Thoracic aorta (tissue), 2 donors: Measurements from ENCODE around the gene RAB31. TPM values are rescaled to one million over a fixed set of nuclear protein-coding genes. Genes with fewer than 3 reads are reported as not detected.

Experiments used
- ATAC-seq: fragments of 150-250 bp; one replicate; pipeline ENCODE4 v1.8.0; 2017; ENCODE audit warnings: low read depth; ENCODE audit not compliant: insufficient number of reproducible peaks, low FRiP score
- DNase-seq: peaks from one replicate; pipeline ENCODE4 v3.0.0-alpha.2; 2020; ENCODE audit warnings: low spot score
- H3K27ac ChIP-seq, 2 donors: fragments of 200-600 bp; sonication (generic); 1 replicate in 1 of 2; 2 replicates in 1 of 2; pipeline ENCODE4 v1.5.1; 2016; ENCODE audit warnings: mild to moderate bottlenecking in 2 of 2, moderate library complexity in 2 of 2
- H3K27me3 ChIP-seq: fragments of 200-600 bp; sonication (generic); replicated peaks from 2 replicates; pipeline ENCODE4 v1.6.0; 2016; ENCODE audit warnings: mild to moderate bottlenecking; ENCODE audit not compliant: insufficient read depth
- H3K36me3 ChIP-seq: fragments of 200-600 bp; sonication (generic); one replicate; pipeline ENCODE4 v1.5.1; 2016
- H3K4me1 ChIP-seq, 2 donors: fragments of 200-600 bp; sonication (generic); 1 replicate in 1 of 2; 2 replicates in 1 of 2; pipeline versions ENCODE4 v1.5.1 to v1.6.0; 2016; ENCODE audit warnings: low read depth in 2 of 2, mild to moderate bottlenecking in 1 of 2; ENCODE audit not compliant: control insufficient read depth in 1 of 2
- H3K4me3 ChIP-seq: fragments of 200-600 bp; sonication (generic); 2 replicates; pipeline ENCODE4 v1.5.1; 2016; ENCODE audit warnings: mild to moderate bottlenecking
- H3K9me3 ChIP-seq: fragments of 200-600 bp; sonication (generic); 2 replicates; pipeline ENCODE4 v1.5.1; 2016
- total RNA-seq, 2 donors: library from RNA; depleted of rRNA; stranded (reverse); fragments of >200 nt; gene quantifications; one replicate each; pipeline versions ENCODE4 v1.1.0 to v1.2.3, GENCODE V29; 2016
- TF ChIP-seq, protein P1 (sequence below): fragments of 200-600 bp; sonication (generic); IDR thresholded peaks from one replicate; pipeline ENCODE4 v1.5.1; 2019; ENCODE audit warnings: antibody characterized with exemption

Gene RAB31
- total RNA-seq, 2 donors from 2014 or later = 92.9 to 110 TPM

GRCh38 chr18:9832871-9833270 lies 124.8 kb downstream of the RAB31 start:
- H3K27me3 ChIP-seq = no peaks in the 10 kb centered on the region
- TF ChIP-seq, protein P1, sequence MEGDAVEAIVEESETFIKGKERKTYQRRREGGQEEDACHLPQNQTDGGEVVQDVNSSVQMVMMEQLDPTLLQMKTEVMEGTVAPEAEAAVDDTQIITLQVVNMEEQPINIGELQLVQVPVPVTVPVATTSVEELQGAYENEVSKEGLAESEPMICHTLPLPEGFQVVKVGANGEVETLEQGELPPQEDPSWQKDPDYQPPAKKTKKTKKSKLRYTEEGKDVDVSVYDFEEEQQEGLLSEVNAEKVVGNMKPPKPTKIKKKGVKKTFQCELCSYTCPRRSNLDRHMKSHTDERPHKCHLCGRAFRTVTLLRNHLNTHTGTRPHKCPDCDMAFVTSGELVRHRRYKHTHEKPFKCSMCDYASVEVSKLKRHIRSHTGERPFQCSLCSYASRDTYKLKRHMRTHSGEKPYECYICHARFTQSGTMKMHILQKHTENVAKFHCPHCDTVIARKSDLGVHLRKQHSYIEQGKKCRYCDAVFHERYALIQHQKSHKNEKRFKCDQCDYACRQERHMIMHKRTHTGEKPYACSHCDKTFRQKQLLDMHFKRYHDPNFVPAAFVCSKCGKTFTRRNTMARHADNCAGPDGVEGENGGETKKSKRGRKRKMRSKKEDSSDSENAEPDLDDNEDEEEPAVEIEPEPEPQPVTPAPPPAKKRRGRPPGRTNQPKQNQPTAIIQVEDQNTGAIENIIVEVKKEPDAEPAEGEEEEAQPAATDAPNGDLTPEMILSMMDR = no peak
- H3K9me3 ChIP-seq = no peaks in the 10 kb centered on the region
- H3K4me1 ChIP-seq = peaks cover 11 to 19% of the 10 kb centered on the region in 2 donors
- peaks cover 3% of the 10 kb centered on the region for H3K36me3 ChIP-seq
- ATAC-seq (no peak), DNase-seq (no peak)
- no peak overlapping the region for H3K4me3 ChIP-seq
- no peak overlapping the region for H3K27ac ChIP-seq

- ATAC-seq = no peak
- TF ChIP-seq, protein P1 = no peak
- Histone ChIP-seq H3K27me3 (no peaks in the 10 kb centered on the region), H3K4me1 (peaks cover 11 to 29% of the 10 kb centered on the region in 2 donors), H3K36me3 (peaks cover 3% of the 10 kb centered on the region), H3K27ac (no peak overlapping the region), H3K4me3 (no peak overlapping the region), H3K9me3 (no peaks in the 10 kb centered on the region)
- no peak for DNase-seq
Observed at GRCh38 chr18:9834551-9834950, 126.5 kb downstream of the RAB31 start.

DNA sequence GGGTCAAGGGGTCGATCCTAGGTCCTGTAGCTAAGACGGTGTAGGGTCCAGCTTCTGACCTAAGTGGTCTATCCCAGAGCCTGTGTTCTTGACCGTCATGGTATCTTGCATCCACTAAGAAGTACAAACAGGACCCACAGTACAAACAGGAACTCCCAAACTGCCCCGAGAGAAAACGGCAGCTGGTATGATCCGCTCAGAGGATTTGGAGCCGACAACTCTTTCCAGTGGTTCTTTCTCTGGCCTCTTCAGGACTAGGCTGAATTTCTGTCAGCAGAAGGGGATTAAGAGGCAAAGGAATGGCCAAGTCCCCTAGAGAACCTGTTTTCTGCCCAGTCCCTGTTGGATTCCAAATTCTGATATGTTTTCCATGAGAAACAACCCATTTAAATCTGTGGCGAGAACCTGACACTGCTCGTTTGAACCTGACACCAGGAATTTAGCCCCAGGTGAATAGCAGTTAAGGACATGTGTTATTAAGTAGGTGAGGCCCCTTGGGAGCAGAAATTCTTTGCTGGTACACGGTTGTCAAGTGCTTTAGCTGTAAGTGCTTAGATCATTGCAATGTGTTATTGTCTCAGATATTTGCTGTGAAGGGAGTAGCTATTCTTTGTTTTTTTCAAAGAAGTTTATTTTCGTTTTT lies 127.1 kb downstream of the RAB31 start:
- Histone ChIP-seq H3K4me1 (peaks cover 11 to 29% of the 10 kb centered on the region in 2 donors), H3K9me3 (no peaks in the 10 kb centered on the region), H3K36me3 (peaks cover 3% of the 10 kb centered on the region), H3K27me3 (no peaks in the 10 kb centered on the region), H3K4me3 (no peak overlapping the region), H3K27ac (no peak overlapping the region)
- ATAC-seq = no peak
- TF ChIP-seq, protein P1 = no peak
- DNase-seq = no peak

DNA sequence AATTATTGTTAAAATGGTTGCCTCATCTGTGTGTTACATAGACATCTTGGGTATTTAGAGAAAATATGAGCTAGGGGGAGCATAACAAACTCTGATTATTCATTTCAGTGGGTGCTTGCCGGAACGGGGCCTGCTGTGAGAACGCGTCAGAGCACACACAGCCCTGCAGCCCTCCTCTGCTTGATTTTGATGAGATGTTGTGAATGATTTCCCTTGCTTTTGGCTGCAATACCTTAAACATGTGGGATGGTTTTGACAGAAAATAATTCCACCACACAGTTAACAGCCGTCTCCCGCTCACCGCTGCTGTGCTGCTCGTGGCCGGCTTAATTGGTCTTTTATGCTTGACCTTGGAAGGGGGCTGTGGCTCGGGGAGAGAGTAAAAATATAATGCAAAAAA lies 127.7 kb downstream of the RAB31 start:
- Histone ChIP-seq H3K27me3 (no peaks in the 10 kb centered on the region), H3K9me3 (no peaks in the 10 kb centered on the region), H3K27ac (no peak overlapping the region), H3K4me1 (peaks cover 9 to 27% of the 10 kb centered on the region in 2 donors), H3K4me3 (no peak overlapping the region), H3K36me3 (peaks cover 3% of the 10 kb centered on the region)
- DNase-seq (no peak), ATAC-seq (no peak)
- TF ChIP-seq, protein P1 = no peak

DNA sequence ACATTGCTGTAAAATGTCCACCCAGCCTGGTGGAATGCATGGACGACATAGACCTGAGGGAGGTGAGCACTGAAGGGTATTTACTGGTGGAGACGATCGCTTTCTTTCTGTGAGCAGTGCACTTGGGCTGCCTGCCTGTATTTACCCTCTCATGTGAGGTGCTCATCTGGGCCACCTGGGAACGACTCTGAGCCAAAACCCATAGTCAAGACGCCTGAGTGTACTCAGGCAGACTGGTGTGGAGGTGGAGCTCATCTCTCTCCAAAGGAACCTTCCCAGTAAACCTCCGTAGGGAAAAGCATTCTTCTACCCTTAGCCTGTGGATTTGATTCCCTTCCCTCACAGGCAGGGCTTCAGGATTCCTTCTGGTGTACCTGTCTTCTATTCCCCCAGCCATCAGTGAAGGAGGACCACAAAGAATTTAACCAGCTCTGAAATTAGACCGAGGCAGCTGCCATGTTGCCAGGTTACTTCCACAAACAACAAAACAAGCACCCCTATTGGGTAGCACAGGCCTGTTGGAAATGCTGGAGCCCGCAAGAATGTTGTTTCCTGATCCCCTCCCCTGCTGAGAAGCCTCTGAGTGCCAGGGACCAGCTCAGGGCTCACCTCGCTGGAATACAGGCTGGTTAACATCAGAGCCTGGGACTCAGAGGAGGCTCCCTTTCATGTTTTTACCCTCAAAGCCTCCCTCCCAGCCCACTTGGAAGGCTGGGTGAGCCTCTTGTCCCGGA lies 130.2 kb downstream of the RAB31 start:
- TF ChIP-seq, protein P1 = no peak
- Histone ChIP-seq H3K27me3 (no peaks in the 10 kb centered on the region), H3K36me3 (no peaks in the 10 kb centered on the region), H3K4me3 (no peak overlapping the region), H3K9me3 (no peaks in the 10 kb centered on the region), H3K4me1 (peaks cover 0 to 11% of the 10 kb centered on the region in 2 donors), H3K27ac (peak overlapping the region in 1 of 2 donors; percentile 3)
- ATAC-seq (no peak), DNase-seq (no peak)
